Measurements from ENCODE around the gene ZNF14.
"Not testable (repeated sequence)": the region's sequence is repeated elsewhere in the genome, so short reads cannot be mapped to it uniquely, and the experiment has no call there.

The ZNF14 gene

DNA sequence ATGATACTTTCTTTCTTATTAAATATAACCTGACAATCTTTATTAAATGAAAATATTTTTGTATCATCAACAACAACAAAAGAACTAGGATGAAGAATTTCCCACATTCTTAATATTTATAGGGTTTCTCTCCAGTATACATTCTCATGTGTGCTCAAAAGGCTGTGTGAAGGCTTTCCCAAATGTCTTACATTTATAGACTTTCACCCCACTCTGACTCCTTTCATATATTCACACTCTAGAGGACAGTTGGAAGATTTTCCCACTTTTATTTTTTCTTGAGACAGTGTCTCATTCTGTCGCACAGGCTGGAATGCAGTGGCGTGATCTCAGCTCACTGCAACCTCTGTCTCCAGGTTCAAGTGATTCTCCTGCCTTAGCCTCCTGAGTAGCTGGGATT is 22.4 kb downstream of the ZNF14 start:
- Histone ChIP-seq H3K4me2 (ENCODE audit: low read length) (no peak overlapping the region), H3K79me2 (ENCODE audit: control insufficient read depth, low read length) (peaks cover 3% of the 10 kb centered on the region; the same call in 1 of the 2 replicates), H3K4me1 (ENCODE audit: control insufficient read depth, low read length) (no peaks in the 10 kb centered on the region), H3K27me3 (ENCODE audit: control insufficient read depth, low read length) (no peaks in the 10 kb centered on the region), H3K36me3 (ENCODE audit: control insufficient read depth, low read length) (peaks cover 61% of the 10 kb centered on the region), H3K9me2 (replicated peaks; ENCODE audit: control insufficient read depth, low read length) (no peaks in the 10 kb centered on the region), H3F3A (ENCODE audit: control insufficient read depth, insufficient read depth) (no peaks in the 10 kb centered on the region), H3K4me3 (ENCODE audit: low read length) (no peak overlapping the region), H3K9me3 (ENCODE audit: control insufficient read depth, insufficient read depth, low read length) (peaks cover 65% of the 10 kb centered on the region), H3K27ac (ENCODE audit: low read depth, low read length) (no peak overlapping the region), H4K20me1 (ENCODE audit: control insufficient read depth, insufficient read depth, low read depth, low read length) (no peaks in the 10 kb centered on the region)
- TF ChIP-seq, protein P1, sequence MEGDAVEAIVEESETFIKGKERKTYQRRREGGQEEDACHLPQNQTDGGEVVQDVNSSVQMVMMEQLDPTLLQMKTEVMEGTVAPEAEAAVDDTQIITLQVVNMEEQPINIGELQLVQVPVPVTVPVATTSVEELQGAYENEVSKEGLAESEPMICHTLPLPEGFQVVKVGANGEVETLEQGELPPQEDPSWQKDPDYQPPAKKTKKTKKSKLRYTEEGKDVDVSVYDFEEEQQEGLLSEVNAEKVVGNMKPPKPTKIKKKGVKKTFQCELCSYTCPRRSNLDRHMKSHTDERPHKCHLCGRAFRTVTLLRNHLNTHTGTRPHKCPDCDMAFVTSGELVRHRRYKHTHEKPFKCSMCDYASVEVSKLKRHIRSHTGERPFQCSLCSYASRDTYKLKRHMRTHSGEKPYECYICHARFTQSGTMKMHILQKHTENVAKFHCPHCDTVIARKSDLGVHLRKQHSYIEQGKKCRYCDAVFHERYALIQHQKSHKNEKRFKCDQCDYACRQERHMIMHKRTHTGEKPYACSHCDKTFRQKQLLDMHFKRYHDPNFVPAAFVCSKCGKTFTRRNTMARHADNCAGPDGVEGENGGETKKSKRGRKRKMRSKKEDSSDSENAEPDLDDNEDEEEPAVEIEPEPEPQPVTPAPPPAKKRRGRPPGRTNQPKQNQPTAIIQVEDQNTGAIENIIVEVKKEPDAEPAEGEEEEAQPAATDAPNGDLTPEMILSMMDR (IDR thresholded peaks at IDR 0.05; ENCODE audit: low read depth, low read length, poor library complexity, severe bottlenecking) = no peak
- TF ChIP-seq EZH2phosphoT487 (IDR thresholded peaks at IDR 0.05; ENCODE audit: borderline replicate concordance, low read length) = no peak

DNA sequence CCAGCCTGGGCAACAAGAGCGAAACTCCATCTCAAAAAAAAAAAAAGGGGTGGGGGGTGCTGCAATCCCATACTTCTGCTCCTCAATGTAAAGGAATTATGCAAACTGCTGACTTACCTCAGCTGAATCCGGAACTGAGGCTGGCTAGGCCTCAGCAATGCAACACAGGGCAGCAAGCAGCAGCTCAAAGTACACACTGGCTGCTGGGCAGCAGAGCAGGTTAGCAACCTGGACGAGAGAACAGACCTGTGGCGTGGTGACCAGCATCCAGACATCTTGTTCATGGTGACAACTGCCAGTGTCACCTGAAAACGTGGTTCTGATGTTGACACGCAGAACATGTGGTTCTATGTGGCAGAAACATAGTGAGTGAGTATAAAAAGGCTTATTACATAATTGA is 28.1 kb downstream of the ZNF14 start:
- Histone ChIP-seq H3K79me2 (ENCODE audit: control insufficient read depth, low read length) (no peaks in the 10 kb centered on the region), H3K4me3 (ENCODE audit: low read length) (no peak overlapping the region), H3K9me2 (replicated peaks; ENCODE audit: control insufficient read depth, low read length) (no peaks in the 10 kb centered on the region), H4K20me1 (ENCODE audit: control insufficient read depth, insufficient read depth, low read depth, low read length) (no peaks in the 10 kb centered on the region), H3K27me3 (ENCODE audit: control insufficient read depth, low read length) (no peaks in the 10 kb centered on the region), H3K4me2 (ENCODE audit: low read length) (no peak overlapping the region), H3K36me3 (ENCODE audit: control insufficient read depth, low read length) (peaks cover 16% of the 10 kb centered on the region), H3K27ac (ENCODE audit: low read depth, low read length) (no peak overlapping the region), H3K4me1 (ENCODE audit: control insufficient read depth, low read length) (no peaks in the 10 kb centered on the region), H3F3A (ENCODE audit: control insufficient read depth, insufficient read depth) (no peaks in the 10 kb centered on the region), H3K9me3 (ENCODE audit: control insufficient read depth, insufficient read depth, low read length) (peaks cover 24% of the 10 kb centered on the region)
- TF ChIP-seq, protein P1 (IDR thresholded peaks at IDR 0.05; ENCODE audit: low read depth, low read length, poor library complexity, severe bottlenecking) = no peak
- TF ChIP-seq EZH2phosphoT487 (IDR thresholded peaks at IDR 0.05; ENCODE audit: borderline replicate concordance, low read length) = no peak

DNA sequence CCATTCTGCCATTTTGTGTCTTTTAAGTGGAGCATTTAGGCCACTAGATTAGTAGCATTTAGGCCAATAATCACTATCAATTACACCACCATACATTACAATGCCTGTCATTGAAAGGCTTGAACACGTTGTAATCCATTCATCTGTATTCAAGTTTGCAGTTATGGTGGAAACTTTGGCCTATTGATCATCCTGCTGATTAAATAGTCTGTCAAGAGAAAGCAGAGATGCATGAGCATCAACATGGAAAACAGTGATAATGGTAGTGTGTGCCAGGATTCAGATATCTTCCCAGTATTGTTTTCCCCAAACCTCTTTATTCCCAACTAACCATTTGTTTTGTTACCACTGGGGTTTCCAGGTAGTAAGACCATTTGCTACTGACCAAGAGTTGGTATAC is 32.4 kb downstream of the ZNF14 start:
- not testable (repeated sequence) for H3K27me3 ChIP-seq (ENCODE audit: control insufficient read depth, low read length); H3K79me2 ChIP-seq (ENCODE audit: control insufficient read depth, low read length); H3K27ac ChIP-seq (ENCODE audit: low read depth, low read length); H3K4me2 ChIP-seq (ENCODE audit: low read length); H3K9me2 ChIP-seq (replicated peaks; ENCODE audit: control insufficient read depth, low read length); H3K36me3 ChIP-seq (ENCODE audit: control insufficient read depth, low read length); H3K4me3 ChIP-seq (ENCODE audit: low read length); H4K20me1 ChIP-seq (ENCODE audit: control insufficient read depth, insufficient read depth, low read depth, low read length); H3F3A ChIP-seq (ENCODE audit: control insufficient read depth, insufficient read depth); H3K4me1 ChIP-seq (ENCODE audit: control insufficient read depth, low read length); H3K9me3 ChIP-seq (ENCODE audit: control insufficient read depth, insufficient read depth, low read length)

DNA sequence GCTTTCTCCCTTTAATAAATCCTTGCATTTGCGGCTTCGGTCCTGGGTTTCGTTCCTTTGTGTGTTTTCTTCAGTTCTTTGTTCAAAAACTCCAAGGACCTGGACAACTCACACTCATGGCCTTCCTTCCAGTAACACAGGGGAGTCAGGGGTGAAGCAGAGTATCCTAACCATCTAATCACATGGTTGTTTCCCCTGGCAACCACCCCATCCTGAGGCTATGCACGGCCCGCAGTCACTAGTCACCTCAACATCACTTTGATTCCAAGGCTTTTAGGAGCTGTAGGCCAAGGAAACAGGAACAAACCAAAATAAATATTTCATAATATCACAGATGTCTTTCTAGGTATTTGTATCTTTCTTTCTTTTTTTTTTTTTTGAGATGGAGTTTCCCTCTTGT is 35.3 kb downstream of the ZNF14 start:
- Histone ChIP-seq H4K20me1 (ENCODE audit: control insufficient read depth, insufficient read depth, low read depth, low read length) (no peaks in the 10 kb centered on the region), H3K4me2 (ENCODE audit: low read length) (no peak overlapping the region), H3K9me3 (ENCODE audit: control insufficient read depth, insufficient read depth, low read length) (no peaks in the 10 kb centered on the region), H3K4me3 (ENCODE audit: low read length) (no peak overlapping the region), H3F3A (ENCODE audit: control insufficient read depth, insufficient read depth) (no peaks in the 10 kb centered on the region), H3K36me3 (ENCODE audit: control insufficient read depth, low read length) (no peaks in the 10 kb centered on the region), H3K79me2 (ENCODE audit: control insufficient read depth, low read length) (no peaks in the 10 kb centered on the region), H3K27me3 (ENCODE audit: control insufficient read depth, low read length) (no peaks in the 10 kb centered on the region), H3K27ac (ENCODE audit: low read depth, low read length) (no peak overlapping the region), H3K4me1 (ENCODE audit: control insufficient read depth, low read length) (no peaks in the 10 kb centered on the region), H3K9me2 (replicated peaks; ENCODE audit: control insufficient read depth, low read length) (no peaks in the 10 kb centered on the region)
- TF ChIP-seq, protein P1 (IDR thresholded peaks at IDR 0.05; ENCODE audit: low read depth, low read length, poor library complexity, severe bottlenecking) = no peak
- TF ChIP-seq EZH2phosphoT487 (IDR thresholded peaks at IDR 0.05; ENCODE audit: borderline replicate concordance, low read length) = no peak

Measured in DOHH2 (cell line).